Measurements from ENCODE around the gene MRE11.

MRE11 gene

GRCh38 chr11:94447149-94447548 lies 46.5 kb downstream of the MRE11 start:
- H3K27me3 ChIP-seq: no peaks in the 10 kb centered on the region
- no peak for DNase-seq
- intact Hi-C loops (cut with DNase I; ENCODE audit: low total_unique reads): no loop called here
- H3K9me3 ChIP-seq: no peaks in the 10 kb centered on the region
- no peak overlapping the region for H3K4me3 ChIP-seq
- H3K4me1 ChIP-seq: no peaks in the 10 kb centered on the region
- H3K36me3 ChIP-seq: peaks cover 23 to 37% (median 37%) of the 10 kb centered on the region in 3 donors
- H3K27ac ChIP-seq: no peak overlapping the region
- no peak for TF ChIP-seq CTCF (IDR thresholded peaks at IDR 0.05)

- intact Hi-C loops (cut with DNase I; ENCODE audit: low total_unique reads): no loop called here
- Histone ChIP-seq H3K27ac (no peak overlapping the region), H3K4me1 (no peaks in the 10 kb centered on the region), H3K4me3 (no peak overlapping the region), H3K9me3 (no peaks in the 10 kb centered on the region), H3K27me3 (no peaks in the 10 kb centered on the region), H3K36me3 (peaks cover 23 to 47% (median 37%) of the 10 kb centered on the region in 3 donors)
- no peak for TF ChIP-seq CTCF (IDR thresholded peaks at IDR 0.05)
- DNase-seq: no peak
Measured at GRCh38 chr11:94445641-94446040, 48.0 kb downstream of the MRE11 start.

- DNase-seq: no peak
- no peak overlapping the region for H3K4me3 ChIP-seq
- intact Hi-C loops (cut with DNase I; ENCODE audit: low total_unique reads): no loop called here
- H3K36me3 ChIP-seq: peaks cover 34 to 66% (median 50%) of the 10 kb centered on the region in 3 donors
- no peak overlapping the region for H3K27ac ChIP-seq
- no peaks in the 10 kb centered on the region for H3K4me1 ChIP-seq
- TF ChIP-seq CTCF (IDR thresholded peaks at IDR 0.05): no peak
- H3K27me3 ChIP-seq: no peaks in the 10 kb centered on the region
- H3K9me3 ChIP-seq: no peaks in the 10 kb centered on the region
Measured at GRCh38 chr11:94433049-94433448, 60.6 kb downstream of the MRE11 start.

- intact Hi-C loops (cut with DNase I; ENCODE audit: low total_unique reads): no loop called here
- H3K4me1 ChIP-seq: no peaks in the 10 kb centered on the region
- H3K9me3 ChIP-seq: peaks cover 0 to 11% (median 0%) of the 10 kb centered on the region in 3 donors
- H3K27ac ChIP-seq: no peak overlapping the region
- DNase-seq: no peak
- TF ChIP-seq CTCF (IDR thresholded peaks at IDR 0.05): no peak
- no peak overlapping the region for H3K4me3 ChIP-seq
- peaks cover 47 to 59% (median 51%) of the 10 kb centered on the region in 3 donors for H3K36me3 ChIP-seq
- H3K27me3 ChIP-seq: no peaks in the 10 kb centered on the region
Measured at GRCh38 chr11:94424662-94425061, 69.0 kb downstream of the MRE11 start.

- DNase-seq: no peak
- no peak overlapping the region for H3K27ac ChIP-seq
- H3K4me3 ChIP-seq: no peak overlapping the region
- TF ChIP-seq CTCF (IDR thresholded peaks at IDR 0.05): no peak
- H3K9me3 ChIP-seq: peaks cover 0 to 11% (median 0%) of the 10 kb centered on the region in 3 donors
- H3K4me1 ChIP-seq: no peaks in the 10 kb centered on the region
- intact Hi-C loops (cut with DNase I; ENCODE audit: low total_unique reads): no loop called here
- no peaks in the 10 kb centered on the region for H3K27me3 ChIP-seq
- peaks cover 40 to 53% (median 44%) of the 10 kb centered on the region in 3 donors for H3K36me3 ChIP-seq
Measured at GRCh38 chr11:94424011-94424410, 69.6 kb downstream of the MRE11 start.

- H3K36me3 ChIP-seq: peaks cover 35 to 48% (median 39%) of the 10 kb centered on the region in 3 donors
- no peak for TF ChIP-seq CTCF (IDR thresholded peaks at IDR 0.05)
- intact Hi-C loops (cut with DNase I; ENCODE audit: low total_unique reads): no loop called here
- no peak overlapping the region for H3K4me3 ChIP-seq
- no peaks in the 10 kb centered on the region for H3K27me3 ChIP-seq
- H3K9me3 ChIP-seq: peaks cover 0 to 11% (median 0%) of the 10 kb centered on the region in 3 donors
- DNase-seq: no peak
- H3K27ac ChIP-seq: no peak overlapping the region
- no peaks in the 10 kb centered on the region for H3K4me1 ChIP-seq
Measured at GRCh38 chr11:94423507-94423906, 70.1 kb downstream of the MRE11 start.
